Measurements from ENCODE around the gene DHRS4L2. TPM values are rescaled to one million over a fixed set of nuclear protein-coding genes. Genes with fewer than 3 reads are reported as not detected.
"Not testable (repeated sequence)": the region's sequence is repeated elsewhere in the genome, so short reads cannot be mapped to it uniquely, and the experiment has no call there.

Gene DHRS4L2
- total RNA-seq, 2 donors from 2014 or later, result 32.5 to 43.8 TPM

DNA sequence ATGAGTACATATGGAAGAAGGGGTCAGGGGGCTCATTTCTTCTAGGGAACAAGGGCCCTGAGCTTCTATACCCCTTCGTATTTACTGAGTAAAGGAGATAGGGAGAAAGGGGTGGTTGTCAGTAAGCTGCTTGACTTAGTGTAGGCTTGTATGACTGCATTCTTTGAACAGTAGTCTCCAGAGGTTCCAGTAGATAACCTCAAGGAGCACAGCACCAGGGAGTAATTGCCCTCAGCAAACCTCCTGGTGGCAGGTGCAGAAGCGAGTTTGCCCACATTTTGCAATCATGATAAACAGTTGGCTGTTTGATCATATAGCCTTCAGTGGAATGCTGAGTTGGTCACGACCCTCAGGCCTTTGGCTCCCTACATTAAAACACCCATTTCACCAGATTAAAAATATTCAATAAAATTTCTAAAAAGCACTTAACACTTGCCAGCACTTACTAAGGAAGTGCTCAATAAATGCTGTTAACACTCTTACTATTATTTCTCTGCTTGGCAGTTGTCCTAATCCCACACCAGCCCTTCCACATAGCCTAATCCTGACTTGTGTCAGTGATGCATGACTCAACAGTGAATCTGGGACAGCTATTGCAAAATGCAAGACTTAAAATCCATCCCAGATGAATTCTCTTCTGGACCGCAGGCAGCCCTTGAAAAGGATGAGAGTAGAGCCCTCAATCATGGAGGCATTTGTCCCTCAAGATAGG is 3.7 kb upstream of the DHRS4L2 start:
- Histone ChIP-seq H3K4me1 (peaks cover 6% of the 10 kb centered on the region), H3K27me3 (no peaks in the 10 kb centered on the region), H3K9me3 (no peaks in the 10 kb centered on the region), H3K4me3 (no peak overlapping the region), H3K9ac (ENCODE audit: low read depth in 2 of 2, low read length in 2 of 2) (no peak overlapping the region), H3K36me3 (no peaks in the 10 kb centered on the region), H3K27ac (no peak overlapping the region)
- TF ChIP-seq, protein P1, sequence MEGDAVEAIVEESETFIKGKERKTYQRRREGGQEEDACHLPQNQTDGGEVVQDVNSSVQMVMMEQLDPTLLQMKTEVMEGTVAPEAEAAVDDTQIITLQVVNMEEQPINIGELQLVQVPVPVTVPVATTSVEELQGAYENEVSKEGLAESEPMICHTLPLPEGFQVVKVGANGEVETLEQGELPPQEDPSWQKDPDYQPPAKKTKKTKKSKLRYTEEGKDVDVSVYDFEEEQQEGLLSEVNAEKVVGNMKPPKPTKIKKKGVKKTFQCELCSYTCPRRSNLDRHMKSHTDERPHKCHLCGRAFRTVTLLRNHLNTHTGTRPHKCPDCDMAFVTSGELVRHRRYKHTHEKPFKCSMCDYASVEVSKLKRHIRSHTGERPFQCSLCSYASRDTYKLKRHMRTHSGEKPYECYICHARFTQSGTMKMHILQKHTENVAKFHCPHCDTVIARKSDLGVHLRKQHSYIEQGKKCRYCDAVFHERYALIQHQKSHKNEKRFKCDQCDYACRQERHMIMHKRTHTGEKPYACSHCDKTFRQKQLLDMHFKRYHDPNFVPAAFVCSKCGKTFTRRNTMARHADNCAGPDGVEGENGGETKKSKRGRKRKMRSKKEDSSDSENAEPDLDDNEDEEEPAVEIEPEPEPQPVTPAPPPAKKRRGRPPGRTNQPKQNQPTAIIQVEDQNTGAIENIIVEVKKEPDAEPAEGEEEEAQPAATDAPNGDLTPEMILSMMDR (IDR thresholded peaks at IDR 0.05), result no peak
- no peak for DNase-seq
- intact Hi-C loops (cut with DNase I), result no loop called here

DNA sequence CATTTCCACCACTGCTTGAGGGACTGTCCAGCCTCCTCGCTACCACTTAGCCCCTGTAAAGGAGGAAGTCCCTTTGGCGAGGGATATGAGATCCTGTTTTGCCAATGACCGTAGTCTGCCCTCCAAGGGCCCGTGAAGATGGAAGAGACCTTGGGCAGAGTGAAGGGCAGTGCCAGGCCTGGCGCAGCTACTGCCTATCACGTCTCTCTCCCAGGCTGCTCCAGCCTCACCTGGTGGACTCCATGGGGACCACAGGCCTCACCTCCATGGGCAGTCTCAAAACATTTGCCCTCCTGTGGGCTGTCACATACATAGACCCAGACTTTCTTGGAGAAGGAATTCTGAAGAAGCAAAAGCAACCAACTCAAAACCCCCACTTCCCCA is 514 bp upstream of the DHRS4L2 start:
- H3K9ac ChIP-seq (ENCODE audit: low read depth in 2 of 2, low read length in 2 of 2), result peak overlapping the region in 1 of 2 donors; percentile 40
- intact Hi-C loops (cut with DNase I); DNase-seq; H3K9me3 ChIP-seq; H3K36me3 ChIP-seq; H3K4me1 ChIP-seq; H3K27me3 ChIP-seq: not testable (repeated sequence)
- peak overlapping the region; percentile 76 for H3K27ac ChIP-seq
- peak overlapping the region; percentile 37 for H3K4me3 ChIP-seq

DNA sequence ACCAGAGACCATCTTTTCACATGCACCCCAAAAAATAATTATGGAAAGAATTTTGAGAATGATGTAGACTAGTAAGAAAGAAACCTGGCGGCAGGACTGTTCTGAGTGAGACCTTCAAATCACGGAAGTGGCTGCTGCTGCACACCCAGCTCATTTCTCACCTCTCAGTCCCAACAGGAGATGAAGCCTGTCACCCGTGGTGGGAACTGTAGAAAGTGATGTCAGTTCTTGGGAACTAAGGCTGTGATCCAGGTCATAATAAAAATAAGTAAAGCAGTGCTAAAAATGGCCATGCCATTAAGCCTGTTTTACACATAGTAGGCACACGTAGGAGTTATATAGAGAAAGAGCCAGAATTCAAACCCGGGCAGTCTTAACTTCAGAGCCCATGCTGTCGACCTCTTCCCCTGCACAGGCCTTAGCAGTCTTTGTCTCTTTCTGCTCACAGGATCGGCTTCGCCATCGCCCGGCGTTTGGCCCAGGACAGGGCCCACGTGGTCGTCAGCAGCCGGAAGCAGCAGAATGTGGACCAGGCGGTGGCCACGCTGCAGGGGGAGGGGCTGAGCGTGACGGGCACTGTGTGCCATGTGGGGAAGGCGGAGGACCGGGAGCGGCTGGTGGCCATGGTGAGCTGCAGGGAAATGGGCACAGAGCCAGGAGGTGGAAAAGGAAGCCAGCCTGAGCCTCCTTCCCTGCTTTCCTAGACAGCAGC is 1.2 kb downstream of the DHRS4L2 start:
- H3K9me3 ChIP-seq; H3K4me1 ChIP-seq; H3K36me3 ChIP-seq; H3K4me3 ChIP-seq; intact Hi-C loops (cut with DNase I); H3K27me3 ChIP-seq: not testable (repeated sequence)
- DNase-seq, result peak; percentile 90
- Histone ChIP-seq H3K9ac (ENCODE audit: low read depth in 2 of 2, low read length in 2 of 2) (peak overlapping the region in 1 of 2 donors; percentile 86), H3K27ac (peak overlapping the region; percentile 76)

DNA sequence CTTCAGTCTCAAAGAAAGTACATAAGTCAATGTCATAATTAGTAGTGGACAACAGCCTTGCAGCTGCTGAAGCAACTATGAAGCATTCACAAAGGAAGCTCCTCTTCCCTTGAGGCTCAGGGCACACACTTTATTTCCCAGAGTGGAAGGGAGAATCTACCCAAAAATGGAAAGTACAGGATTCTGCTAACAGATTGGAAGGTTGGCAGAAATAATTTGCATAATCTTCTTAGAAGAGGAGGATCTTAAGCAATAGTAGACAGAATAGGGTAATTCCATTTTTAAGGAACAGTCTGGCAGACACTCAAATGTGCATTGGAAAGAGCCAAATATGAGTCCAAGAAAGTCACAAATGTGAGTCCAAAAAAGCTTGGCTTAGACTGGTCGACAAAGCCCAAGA is 2.2 kb downstream of the DHRS4L2 start:
- H3K9me3 ChIP-seq; H3K27ac ChIP-seq; DNase-seq; H3K9ac ChIP-seq (ENCODE audit: low read depth in 2 of 2, low read length in 2 of 2); intact Hi-C loops (cut with DNase I); H3K4me3 ChIP-seq; H3K27me3 ChIP-seq; H3K4me1 ChIP-seq; H3K36me3 ChIP-seq: not testable (repeated sequence)

DNA sequence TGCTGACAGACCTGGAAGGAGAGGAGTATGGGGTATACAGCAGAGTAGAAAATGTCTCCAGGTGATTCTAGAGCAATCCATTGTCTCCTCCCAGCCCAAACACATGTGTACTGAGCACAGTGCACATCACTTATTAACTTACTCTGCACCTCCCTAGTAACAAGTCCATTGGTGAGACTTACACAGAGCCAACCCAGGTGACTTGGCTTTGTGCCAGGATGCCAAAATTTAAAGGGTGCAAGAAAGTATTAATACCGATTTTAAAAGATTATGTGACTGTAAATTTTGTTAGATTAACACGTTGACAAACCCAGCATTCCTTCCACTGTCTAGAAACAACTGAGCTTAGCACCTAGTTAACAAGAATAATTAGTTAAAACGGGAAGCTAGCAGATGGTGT is 4.3 kb downstream of the DHRS4L2 start:
- H3K4me1 ChIP-seq; H3K36me3 ChIP-seq; H3K27ac ChIP-seq; H3K4me3 ChIP-seq; H3K9me3 ChIP-seq; DNase-seq; H3K9ac ChIP-seq (ENCODE audit: low read depth in 2 of 2, low read length in 2 of 2); H3K27me3 ChIP-seq; intact Hi-C loops (cut with DNase I): not testable (repeated sequence)

DNA sequence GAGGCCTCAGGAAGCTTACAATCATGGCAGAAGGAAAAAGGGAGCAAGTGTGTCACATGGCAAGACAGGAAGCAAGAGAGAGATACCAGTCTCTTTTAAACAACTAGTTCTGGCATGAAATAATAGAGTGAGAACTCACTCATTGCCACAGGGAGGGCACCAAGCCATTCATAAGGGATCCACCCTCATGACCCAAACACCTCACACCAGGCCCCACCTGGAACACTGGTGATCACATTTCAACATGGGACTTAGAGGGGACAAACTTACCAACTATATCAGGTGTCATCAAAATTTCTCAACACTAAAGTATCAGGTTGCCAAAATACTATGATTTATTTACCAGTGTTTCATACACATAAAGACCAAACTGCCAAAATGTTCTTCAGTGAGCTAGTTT is 7.3 kb downstream of the DHRS4L2 start:
- intact Hi-C loops (cut with DNase I); H3K27ac ChIP-seq; H3K4me3 ChIP-seq; H3K4me1 ChIP-seq; H3K36me3 ChIP-seq; H3K27me3 ChIP-seq; H3K9me3 ChIP-seq; DNase-seq; H3K9ac ChIP-seq (ENCODE audit: low read depth in 2 of 2, low read length in 2 of 2): not testable (repeated sequence)

DNA sequence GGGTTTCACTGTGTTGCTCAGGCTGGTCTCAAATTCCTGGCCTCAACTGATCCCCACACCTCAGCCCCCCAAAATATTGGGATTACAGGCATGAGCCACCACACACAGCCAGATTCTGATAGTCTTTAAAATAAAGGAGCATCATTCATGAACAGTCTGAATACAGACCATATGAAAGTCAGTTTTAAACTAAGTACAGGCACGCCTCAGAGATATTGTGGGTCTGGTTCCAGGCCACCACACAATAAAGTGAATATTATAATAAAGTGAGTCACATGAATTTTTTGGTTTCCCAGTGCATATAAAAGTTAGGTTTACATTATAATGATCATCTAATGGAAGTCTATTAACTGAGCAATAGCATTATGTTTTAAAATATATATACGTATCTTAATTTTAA is 8.1 kb downstream of the DHRS4L2 start:
- intact Hi-C loops (cut with DNase I); H3K36me3 ChIP-seq; H3K27me3 ChIP-seq; H3K27ac ChIP-seq; H3K9me3 ChIP-seq; H3K4me3 ChIP-seq; H3K9ac ChIP-seq (ENCODE audit: low read depth in 2 of 2, low read length in 2 of 2); H3K4me1 ChIP-seq; DNase-seq: not testable (repeated sequence)

DNA sequence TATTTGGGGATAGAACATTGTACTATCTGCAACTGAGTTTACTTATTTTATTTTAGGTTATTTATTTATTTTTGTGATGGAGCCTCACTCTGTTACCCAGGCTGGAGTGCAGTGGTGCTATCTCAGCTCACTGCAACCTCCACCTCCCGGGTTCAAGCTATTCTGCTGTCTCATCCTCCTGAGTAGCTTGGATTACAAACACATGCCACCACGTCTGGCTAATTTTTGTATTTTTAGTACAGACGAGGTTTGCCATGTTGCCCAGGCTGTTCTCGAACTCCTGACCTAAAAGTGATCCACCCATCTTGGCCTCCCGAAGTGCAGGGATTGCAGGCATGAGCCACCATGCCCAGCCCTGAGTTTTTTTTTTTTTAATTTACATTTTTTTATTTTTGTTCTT is 10.9 kb downstream of the DHRS4L2 start:
- H3K4me3 ChIP-seq; H3K9ac ChIP-seq (ENCODE audit: low read depth in 2 of 2, low read length in 2 of 2): not testable (repeated sequence)

DNA sequence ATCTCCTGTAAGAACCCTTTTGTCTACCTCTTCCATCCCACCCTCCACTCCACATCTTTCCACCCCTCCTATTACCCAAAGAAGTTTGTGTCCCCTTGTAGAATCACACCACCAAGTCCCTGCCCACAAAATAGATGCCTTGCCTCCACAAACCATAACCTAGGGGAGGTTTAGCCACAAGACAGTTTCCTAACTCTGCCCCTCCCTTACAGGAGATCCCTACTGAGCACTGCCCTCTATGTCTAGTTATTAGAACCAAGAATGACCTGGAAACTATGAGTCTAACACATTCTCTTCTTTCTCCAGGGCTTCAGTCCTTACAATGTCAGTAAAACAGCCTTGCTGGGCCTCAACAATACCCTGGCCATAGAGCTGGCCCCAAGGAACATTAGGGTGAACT is 12.3 kb downstream of the DHRS4L2 start:
- intact Hi-C loops (cut with DNase I); DNase-seq; H3K4me3 ChIP-seq; H3K9ac ChIP-seq (ENCODE audit: low read depth in 2 of 2, low read length in 2 of 2); H3K27ac ChIP-seq; H3K4me1 ChIP-seq; H3K27me3 ChIP-seq; H3K9me3 ChIP-seq; H3K36me3 ChIP-seq: not testable (repeated sequence)

More for the DNA sequence above, 10.9 kb downstream of the DHRS4L2 start:
- H3K9me3 ChIP-seq; DNase-seq; intact Hi-C loops (cut with DNase I); H3K36me3 ChIP-seq; H3K27me3 ChIP-seq; H3K4me1 ChIP-seq; H3K27ac ChIP-seq: not testable (repeated sequence)

DNA sequence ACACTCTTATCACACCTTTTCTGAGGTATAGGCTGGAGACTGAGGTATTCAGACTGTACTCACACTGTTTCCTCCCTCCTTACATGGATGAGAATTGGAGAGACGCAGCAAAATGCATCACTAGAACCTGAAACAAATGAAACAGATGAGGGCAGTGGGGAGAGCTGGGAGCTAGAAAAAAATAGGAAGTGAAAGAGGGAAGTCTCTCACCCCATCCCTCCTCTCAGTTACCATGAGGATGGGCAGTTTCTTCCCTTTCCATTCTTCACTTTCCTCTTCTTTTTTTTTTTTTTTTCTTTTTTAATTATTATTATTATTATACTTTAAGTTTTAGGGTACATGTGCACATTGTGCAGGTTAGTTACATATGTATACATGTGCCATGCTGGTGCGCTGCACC is 12.9 kb downstream of the DHRS4L2 start:
- intact Hi-C loops (cut with DNase I); H3K4me1 ChIP-seq: not testable (repeated sequence)

DNA sequence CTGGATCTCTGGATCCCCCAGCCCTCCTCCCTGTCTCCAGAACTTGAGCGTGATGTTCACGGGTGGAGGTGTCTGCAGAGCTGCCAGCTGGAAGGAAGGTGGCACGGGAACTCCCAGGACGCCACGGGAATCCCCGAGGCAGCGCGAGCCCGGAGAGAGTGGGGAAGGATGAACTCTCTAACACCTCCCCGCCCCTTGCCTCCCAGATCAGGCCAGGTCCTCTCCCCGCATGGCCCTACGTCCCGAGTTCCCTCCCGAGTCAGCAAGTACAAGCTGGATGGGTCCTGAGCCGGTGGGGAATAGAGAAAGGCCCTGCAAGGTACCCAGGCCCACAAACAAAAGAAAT is 17.7 kb downstream of the DHRS4L2 start:
- H3K27ac ChIP-seq; H3K4me1 ChIP-seq; intact Hi-C loops (cut with DNase I); DNase-seq; H3K9ac ChIP-seq (ENCODE audit: low read depth in 2 of 2, low read length in 2 of 2); H3K36me3 ChIP-seq; H3K9me3 ChIP-seq; H3K27me3 ChIP-seq: not testable (repeated sequence)
- H3K4me3 ChIP-seq, result peak overlapping the region; percentile 45

More for the DNA sequence above, 12.9 kb downstream of the DHRS4L2 start:
- not testable (repeated sequence) for H3K36me3 ChIP-seq; H3K27ac ChIP-seq; H3K9me3 ChIP-seq; H3K9ac ChIP-seq (ENCODE audit: low read depth in 2 of 2, low read length in 2 of 2); H3K27me3 ChIP-seq; DNase-seq; H3K4me3 ChIP-seq

DNA sequence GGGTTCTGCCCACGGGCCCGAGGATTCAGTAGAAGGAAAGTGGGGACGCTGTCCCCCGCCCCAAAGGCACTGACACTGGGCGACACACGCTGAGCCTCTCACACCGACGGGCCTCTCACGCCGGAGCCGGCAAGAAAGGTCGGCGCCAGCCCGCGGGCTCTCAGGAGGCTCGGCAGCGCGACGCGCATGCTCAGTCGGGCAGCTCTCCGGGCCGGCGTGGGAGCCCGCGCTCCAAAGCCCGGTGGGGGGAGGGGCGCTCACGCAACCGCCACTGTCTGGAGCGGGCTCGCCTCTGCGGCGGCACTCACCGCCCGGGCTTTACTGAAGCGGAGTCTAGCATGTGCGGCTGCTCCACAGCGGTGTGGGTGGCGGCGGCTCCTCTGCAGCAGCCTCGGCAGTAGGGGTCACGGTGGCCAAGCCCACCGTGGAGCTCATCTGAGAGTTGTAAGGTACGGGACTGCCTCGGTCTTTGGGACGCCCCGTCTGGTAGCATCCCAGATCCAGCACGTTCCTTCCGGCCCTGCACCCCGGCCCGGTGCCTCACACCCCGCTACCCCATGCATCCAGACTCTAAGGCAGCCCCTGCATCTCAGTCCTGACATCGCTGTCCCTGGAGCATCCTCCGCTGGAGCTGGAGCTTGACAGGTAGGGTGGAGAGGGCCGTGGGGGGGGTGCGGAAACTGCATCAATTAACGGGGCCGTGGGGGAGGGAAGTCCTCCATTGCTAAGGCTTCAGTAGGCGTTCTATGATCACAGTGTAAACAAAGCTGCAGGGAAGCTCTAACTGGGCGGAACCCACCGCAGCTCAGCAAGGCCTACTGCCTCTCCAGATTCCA is 18.3 kb downstream of the DHRS4L2 start:
- H3K27me3 ChIP-seq; H3K4me1 ChIP-seq; H3K27ac ChIP-seq; H3K36me3 ChIP-seq; intact Hi-C loops (cut with DNase I); H3K9ac ChIP-seq (ENCODE audit: low read depth in 2 of 2, low read length in 2 of 2); H3K9me3 ChIP-seq: not testable (repeated sequence)
- DNase-seq, result peak; percentile 62
- H3K4me3 ChIP-seq, result peak overlapping the region; percentile 45

Data from colonic mucosa (tissue), 4 donors.